Measurements from ENCODE around the gene RFT1.

GRCh38 chr3:53122933-53123305 lies 7.3 kb downstream of the RFT1 start:
- no peak for TF ChIP-seq CTCF (tag by site-specific recombination; IDR thresholded peaks at IDR 0.05)
- TF ChIP-seq ZNF362 (tag by site-specific recombination; IDR thresholded peaks at IDR 0.05): no peak
- TF ChIP-seq YY1 (tag by site-specific recombination; IDR thresholded peaks at IDR 0.05): no peak
- TF ChIP-seq ZNF629 (tag by site-specific recombination; IDR thresholded peaks at IDR 0.05): no peak
- no peak for TF ChIP-seq ZNF623 (tag by site-specific recombination; IDR thresholded peaks at IDR 0.05)
- TF ChIP-seq ZNF561 (tag by site-specific recombination; IDR thresholded peaks at IDR 0.05; ENCODE audit: borderline replicate concordance): no peak
- no peak for TF ChIP-seq MYNN (tag by site-specific recombination; IDR thresholded peaks at IDR 0.05; ENCODE audit: borderline replicate concordance)
- no peak for TF ChIP-seq TCF7L2 (IDR thresholded peaks at IDR 0.05; ENCODE audit: borderline replicate concordance, low read depth, low read length)
- TF ChIP-seq HOXA7 (CRISPR knock-in tag; IDR thresholded peaks at IDR 0.05; ENCODE audit: borderline replicate concordance): no peak
